ENCODE results near the gene ADAMTS12.

The ADAMTS12 gene

DNA sequence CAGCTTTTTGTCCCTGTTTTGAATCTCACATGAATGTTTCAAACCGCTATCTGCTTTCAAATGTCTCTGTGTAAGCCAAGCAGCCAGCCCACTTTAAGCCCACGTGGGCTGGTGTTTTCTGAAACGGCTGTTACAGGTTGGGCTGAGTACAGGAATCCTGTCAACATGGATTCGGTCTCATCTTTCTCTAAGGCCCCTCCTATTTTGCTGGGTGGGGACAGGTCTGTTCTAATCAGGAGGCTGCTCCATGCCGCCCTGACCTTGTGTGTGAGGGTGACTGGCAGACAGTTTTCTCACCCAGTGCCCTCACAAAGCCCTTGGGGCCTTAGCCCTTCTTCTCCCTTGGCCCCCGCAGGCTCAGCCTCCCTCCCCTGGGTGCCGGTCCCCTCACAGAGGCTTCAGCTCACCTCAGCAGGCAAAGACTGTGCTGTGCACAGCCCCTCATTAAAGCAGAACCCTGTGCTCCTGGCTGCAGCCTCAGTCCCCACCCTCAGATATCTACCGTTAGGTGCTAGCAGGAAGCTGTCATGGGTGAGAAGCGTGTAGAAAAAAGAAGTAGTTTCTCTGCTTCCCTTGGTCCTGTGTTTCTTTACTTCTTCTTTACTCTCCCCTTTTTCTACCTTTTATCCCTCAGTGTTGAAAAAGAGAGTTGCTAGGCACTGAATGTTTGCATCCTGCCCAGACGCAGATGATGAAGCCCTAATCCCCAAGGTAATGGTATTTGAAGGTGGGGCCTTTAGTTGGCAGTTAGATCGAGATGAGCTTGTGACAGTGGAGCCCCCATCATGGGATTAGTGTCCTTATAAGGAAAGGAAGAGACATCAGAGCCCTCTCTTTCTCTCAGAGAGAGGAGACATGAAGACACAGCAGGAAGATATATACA is 205.7 kb downstream of the ADAMTS12 start:
- Histone ChIP-seq H3K4me1 (ENCODE audit: control insufficient read depth, insufficient read depth, low read length, poor library complexity, severe bottlenecking) (no peaks in the 10 kb centered on the region), H3K27me3 (replicated peaks; ENCODE audit: control insufficient read depth, insufficient read depth, low read length, poor library complexity, severe bottlenecking) (no peaks in the 10 kb centered on the region), H3K27ac (ENCODE audit: insufficient read depth, low read length, poor library complexity, severe bottlenecking) (no peak overlapping the region), H3K9me3 (ENCODE audit: control insufficient read depth, low read length) (no peaks in the 10 kb centered on the region), H3K4me3 (ENCODE audit: insufficient read depth, low read depth, low read length, poor library complexity, severe bottlenecking) (no peak overlapping the region), H3K36me3 (ENCODE audit: control insufficient read depth, insufficient read depth, low read length) (no peaks in the 10 kb centered on the region)
- no peak for DNase-seq

DNA sequence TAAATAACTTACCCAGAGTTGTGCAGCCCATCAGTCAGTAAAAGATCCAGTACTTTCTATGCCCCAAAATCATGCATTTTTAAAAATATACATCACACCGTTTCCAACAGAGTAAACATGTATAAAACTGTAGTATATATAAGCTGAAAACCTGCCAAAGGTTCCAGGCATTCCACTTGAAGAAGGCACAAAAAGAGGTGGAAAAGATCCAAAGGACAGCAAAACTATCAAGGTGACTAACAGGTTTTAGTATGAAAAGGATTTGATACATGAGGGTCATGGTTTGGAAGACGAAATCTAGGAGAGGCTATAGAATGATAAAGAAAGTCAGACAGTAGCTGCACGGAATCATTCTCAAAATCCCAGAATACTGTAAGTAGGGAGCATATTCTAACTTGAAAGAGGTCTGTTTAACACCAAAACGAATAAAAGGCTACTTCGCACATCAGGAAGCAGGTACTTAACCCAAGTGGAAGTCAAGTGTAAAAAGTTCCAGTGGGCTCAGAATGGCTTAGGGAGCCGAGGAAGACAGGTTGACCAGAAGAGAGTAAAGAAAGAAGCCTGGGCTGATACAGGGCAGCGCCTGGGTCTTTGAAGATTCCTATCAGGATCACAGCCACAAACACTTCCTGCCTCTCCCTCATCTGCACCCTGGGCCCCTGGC is 207.2 kb downstream of the ADAMTS12 start:
- Histone ChIP-seq H3K27ac (ENCODE audit: insufficient read depth, low read length, poor library complexity, severe bottlenecking) (no peak overlapping the region), H3K4me3 (ENCODE audit: insufficient read depth, low read depth, low read length, poor library complexity, severe bottlenecking) (no peak overlapping the region), H3K27me3 (replicated peaks; ENCODE audit: control insufficient read depth, insufficient read depth, low read length, poor library complexity, severe bottlenecking) (no peaks in the 10 kb centered on the region), H3K4me1 (ENCODE audit: control insufficient read depth, insufficient read depth, low read length, poor library complexity, severe bottlenecking) (no peaks in the 10 kb centered on the region), H3K36me3 (ENCODE audit: control insufficient read depth, insufficient read depth, low read length) (no peaks in the 10 kb centered on the region), H3K9me3 (ENCODE audit: control insufficient read depth, low read length) (no peaks in the 10 kb centered on the region)
- no peak for DNase-seq

DNA sequence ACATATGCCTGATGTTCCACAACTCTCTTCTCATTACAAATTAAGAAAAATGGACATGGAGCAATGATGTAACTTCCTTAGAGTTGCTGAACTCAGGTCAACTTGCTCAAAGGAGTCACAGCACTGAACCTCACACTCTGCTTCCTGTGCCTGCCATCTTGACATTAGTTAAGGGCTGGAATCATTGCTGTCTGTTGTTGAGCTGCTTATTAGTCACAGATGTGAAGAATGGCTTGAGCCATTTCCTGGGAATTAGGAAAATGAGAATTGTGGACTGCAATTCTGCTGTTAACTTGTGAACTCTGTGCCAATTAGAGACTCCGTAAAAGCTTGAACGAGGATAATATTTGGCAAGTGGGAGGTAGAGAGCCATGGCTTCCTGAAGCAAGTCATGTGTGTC is 212.0 kb downstream of the ADAMTS12 start:
- DNase-seq: no peak
- H3K36me3 ChIP-seq (ENCODE audit: control insufficient read depth, insufficient read depth, low read length): no peaks in the 10 kb centered on the region
- no peaks in the 10 kb centered on the region for H3K9me3 ChIP-seq (ENCODE audit: control insufficient read depth, low read length)
- H3K27me3 ChIP-seq (replicated peaks; ENCODE audit: control insufficient read depth, insufficient read depth, low read length, poor library complexity, severe bottlenecking): no peaks in the 10 kb centered on the region
- no peaks in the 10 kb centered on the region for H3K4me1 ChIP-seq (ENCODE audit: control insufficient read depth, insufficient read depth, low read length, poor library complexity, severe bottlenecking)
- no peak overlapping the region for H3K4me3 ChIP-seq (ENCODE audit: insufficient read depth, low read depth, low read length, poor library complexity, severe bottlenecking)
- H3K27ac ChIP-seq (ENCODE audit: insufficient read depth, low read length, poor library complexity, severe bottlenecking): no peak overlapping the region

DNA sequence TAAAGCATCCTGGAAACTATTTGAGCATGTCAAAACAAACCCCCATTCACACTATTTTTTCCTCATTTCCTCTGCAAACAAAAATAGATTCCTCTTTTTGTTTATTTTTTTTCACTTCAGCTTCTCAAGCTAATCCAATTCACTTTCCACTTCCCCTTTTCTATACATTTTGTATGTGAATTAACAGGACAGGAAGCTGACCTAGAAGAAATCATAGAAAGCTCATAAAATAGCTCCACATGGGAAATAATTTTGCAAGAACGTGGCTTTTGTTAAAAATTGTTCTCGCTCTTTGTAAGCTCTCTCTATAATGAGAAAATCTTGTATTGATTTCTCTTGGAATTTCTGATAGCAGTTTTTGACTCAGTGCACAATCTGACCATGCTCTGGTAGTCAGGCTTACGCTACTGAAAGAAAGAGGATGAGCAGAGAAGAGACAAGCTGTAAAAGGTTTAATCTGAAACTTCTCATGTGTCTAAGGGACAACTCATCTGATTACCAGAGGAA is 215.8 kb downstream of the ADAMTS12 start:
- H3K4me3 ChIP-seq (ENCODE audit: insufficient read depth, low read depth, low read length, poor library complexity, severe bottlenecking): no peak overlapping the region
- no peak overlapping the region for H3K27ac ChIP-seq (ENCODE audit: insufficient read depth, low read length, poor library complexity, severe bottlenecking)
- H3K9me3 ChIP-seq (ENCODE audit: control insufficient read depth, low read length): no peaks in the 10 kb centered on the region
- DNase-seq: no peak
- no peaks in the 10 kb centered on the region for H3K27me3 ChIP-seq (replicated peaks; ENCODE audit: control insufficient read depth, insufficient read depth, low read length, poor library complexity, severe bottlenecking)
- H3K4me1 ChIP-seq (ENCODE audit: control insufficient read depth, insufficient read depth, low read length, poor library complexity, severe bottlenecking): no peaks in the 10 kb centered on the region
- no peaks in the 10 kb centered on the region for H3K36me3 ChIP-seq (ENCODE audit: control insufficient read depth, insufficient read depth, low read length)

DNA sequence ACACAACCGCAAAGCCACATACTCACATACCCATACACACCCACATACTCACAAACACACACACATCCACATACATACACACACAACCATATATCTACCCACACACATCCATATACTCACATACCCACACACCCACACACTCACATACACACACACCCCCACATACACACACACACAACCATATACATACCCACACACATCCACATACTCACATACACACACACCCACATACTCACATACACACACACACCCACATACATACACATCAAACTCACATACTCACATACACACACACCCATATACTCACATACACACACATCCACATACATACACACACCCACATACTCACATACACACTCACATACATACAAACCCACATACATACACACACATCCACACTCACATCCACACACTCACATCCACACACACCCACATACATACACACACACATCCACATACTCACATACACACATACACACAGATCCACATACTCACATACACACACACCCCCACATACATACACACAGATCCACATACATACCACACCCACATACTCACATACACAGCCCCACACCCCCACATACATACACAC is 220.0 kb downstream of the ADAMTS12 start:
- Histone ChIP-seq H3K9me3 (ENCODE audit: control insufficient read depth, low read length) (no peaks in the 10 kb centered on the region), H3K4me1 (ENCODE audit: control insufficient read depth, insufficient read depth, low read length, poor library complexity, severe bottlenecking) (no peaks in the 10 kb centered on the region), H3K36me3 (ENCODE audit: control insufficient read depth, insufficient read depth, low read length) (no peaks in the 10 kb centered on the region), H3K27ac (ENCODE audit: insufficient read depth, low read length, poor library complexity, severe bottlenecking) (no peak overlapping the region), H3K27me3 (replicated peaks; ENCODE audit: control insufficient read depth, insufficient read depth, low read length, poor library complexity, severe bottlenecking) (no peaks in the 10 kb centered on the region), H3K4me3 (ENCODE audit: insufficient read depth, low read depth, low read length, poor library complexity, severe bottlenecking) (no peak overlapping the region)
- DNase-seq: no peak

DNA sequence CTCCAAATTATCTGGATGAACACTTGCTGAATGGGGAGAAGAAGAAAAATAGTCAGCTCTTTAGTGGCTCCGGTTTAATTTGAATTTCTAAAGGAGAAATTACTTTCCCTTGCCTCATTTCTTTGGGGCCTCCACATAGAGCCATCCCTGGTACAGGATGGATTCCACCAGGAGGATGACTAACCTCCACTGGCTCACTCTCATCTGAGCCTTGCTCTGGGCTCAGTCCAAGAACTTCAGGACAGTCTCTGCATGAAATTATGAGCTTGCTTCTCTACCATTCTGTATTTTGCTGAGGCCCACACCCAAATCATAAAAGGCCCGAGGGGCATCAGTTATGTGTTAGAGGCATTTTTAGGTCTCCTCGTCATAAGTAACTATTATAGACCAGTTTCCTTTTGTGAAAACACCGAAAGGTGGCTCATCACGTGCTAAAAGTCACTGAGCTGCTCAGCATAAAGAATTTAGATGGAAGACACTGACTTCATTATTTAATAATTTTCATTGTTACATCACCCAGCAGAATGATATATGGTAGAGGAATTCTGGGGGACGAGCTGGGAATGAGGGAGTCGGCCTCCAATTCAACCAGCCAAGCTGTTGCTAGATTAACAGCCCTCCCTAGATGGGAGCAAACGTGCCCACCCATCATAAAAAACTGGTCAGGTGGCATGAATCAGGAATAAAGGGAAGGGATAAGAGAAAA is 228.9 kb downstream of the ADAMTS12 start:
- no peak overlapping the region for H3K4me3 ChIP-seq (ENCODE audit: insufficient read depth, low read depth, low read length, poor library complexity, severe bottlenecking)
- H3K27ac ChIP-seq (ENCODE audit: insufficient read depth, low read length, poor library complexity, severe bottlenecking): no peak overlapping the region
- H3K27me3 ChIP-seq (replicated peaks; ENCODE audit: control insufficient read depth, insufficient read depth, low read length, poor library complexity, severe bottlenecking): no peaks in the 10 kb centered on the region
- H3K9me3 ChIP-seq (ENCODE audit: control insufficient read depth, low read length): no peaks in the 10 kb centered on the region
- no peaks in the 10 kb centered on the region for H3K4me1 ChIP-seq (ENCODE audit: control insufficient read depth, insufficient read depth, low read length, poor library complexity, severe bottlenecking)
- no peak for DNase-seq
- H3K36me3 ChIP-seq (ENCODE audit: control insufficient read depth, insufficient read depth, low read length): no peaks in the 10 kb centered on the region

DNA sequence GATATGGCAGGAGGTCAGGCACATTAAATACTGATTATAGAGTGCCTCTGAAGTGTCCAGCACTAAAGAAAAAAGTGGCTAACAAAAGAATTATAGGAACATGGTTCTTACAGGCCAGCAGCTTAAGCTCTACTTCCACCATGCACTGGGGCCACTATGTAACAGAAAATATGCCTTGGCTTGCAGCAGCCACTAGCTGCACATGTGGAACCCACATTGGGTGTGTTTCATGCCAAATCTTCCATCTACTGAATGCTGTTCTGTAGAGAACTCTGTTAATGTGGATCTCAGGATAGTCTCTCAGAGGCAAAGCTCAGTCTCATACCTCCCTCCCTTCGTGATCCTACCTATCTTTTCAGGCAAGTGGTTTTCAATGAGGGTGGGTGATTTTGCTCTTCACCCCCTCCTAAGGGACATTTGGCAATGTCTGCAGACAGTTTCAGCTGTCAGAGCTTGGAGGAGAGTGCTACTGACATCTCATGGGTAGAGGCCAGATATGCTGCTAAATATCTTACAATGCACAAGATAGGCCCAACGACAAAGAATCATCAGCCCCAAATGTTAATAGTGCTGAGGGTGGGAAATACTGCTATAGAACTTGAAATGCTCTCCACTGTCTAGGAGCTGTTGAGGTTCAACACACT is 232.1 kb downstream of the ADAMTS12 start:
- Histone ChIP-seq H3K27me3 (replicated peaks; ENCODE audit: control insufficient read depth, insufficient read depth, low read length, poor library complexity, severe bottlenecking) (no peaks in the 10 kb centered on the region), H3K4me1 (ENCODE audit: control insufficient read depth, insufficient read depth, low read length, poor library complexity, severe bottlenecking) (no peaks in the 10 kb centered on the region), H3K4me3 (ENCODE audit: insufficient read depth, low read depth, low read length, poor library complexity, severe bottlenecking) (no peak overlapping the region), H3K27ac (ENCODE audit: insufficient read depth, low read length, poor library complexity, severe bottlenecking) (no peak overlapping the region), H3K36me3 (ENCODE audit: control insufficient read depth, insufficient read depth, low read length) (no peaks in the 10 kb centered on the region), H3K9me3 (ENCODE audit: control insufficient read depth, low read length) (no peaks in the 10 kb centered on the region)
- no peak for DNase-seq

DNA sequence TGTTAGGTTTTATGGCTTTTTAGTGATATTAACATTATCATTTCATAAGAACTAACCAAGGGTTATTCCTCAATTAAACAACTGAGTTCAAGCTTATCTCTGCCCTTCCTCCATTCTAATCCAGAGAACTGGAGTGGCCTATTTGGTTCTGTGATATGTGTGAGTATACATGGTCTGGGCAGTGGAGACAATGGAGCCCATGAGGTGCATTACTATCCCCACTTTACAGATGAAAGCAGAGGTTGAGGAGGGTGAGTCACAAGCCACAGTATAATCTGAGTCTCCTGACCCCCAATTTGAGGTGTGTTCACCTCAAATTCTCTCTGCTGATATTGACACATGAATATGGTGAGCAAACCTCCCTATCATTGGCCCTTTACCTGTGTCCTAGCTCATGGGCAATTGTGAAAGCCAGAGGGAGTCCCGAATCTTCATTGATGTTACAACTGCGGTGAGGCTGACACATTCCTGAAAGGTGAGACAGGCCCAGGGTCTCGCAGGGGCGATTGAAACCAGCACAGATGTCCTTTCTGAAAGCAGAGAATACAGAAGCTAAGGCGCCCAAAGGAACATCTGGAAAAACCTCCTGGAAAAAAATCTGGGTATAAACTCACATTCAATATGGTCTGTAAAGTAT is 233.9 kb downstream of the ADAMTS12 start:
- no peaks in the 10 kb centered on the region for H3K27me3 ChIP-seq (replicated peaks; ENCODE audit: control insufficient read depth, insufficient read depth, low read length, poor library complexity, severe bottlenecking)
- H3K36me3 ChIP-seq (ENCODE audit: control insufficient read depth, insufficient read depth, low read length): no peaks in the 10 kb centered on the region
- H3K27ac ChIP-seq (ENCODE audit: insufficient read depth, low read length, poor library complexity, severe bottlenecking): no peak overlapping the region
- no peaks in the 10 kb centered on the region for H3K9me3 ChIP-seq (ENCODE audit: control insufficient read depth, low read length)
- no peak overlapping the region for H3K4me3 ChIP-seq (ENCODE audit: insufficient read depth, low read depth, low read length, poor library complexity, severe bottlenecking)
- no peaks in the 10 kb centered on the region for H3K4me1 ChIP-seq (ENCODE audit: control insufficient read depth, insufficient read depth, low read length, poor library complexity, severe bottlenecking)
- no peak for DNase-seq

DNA sequence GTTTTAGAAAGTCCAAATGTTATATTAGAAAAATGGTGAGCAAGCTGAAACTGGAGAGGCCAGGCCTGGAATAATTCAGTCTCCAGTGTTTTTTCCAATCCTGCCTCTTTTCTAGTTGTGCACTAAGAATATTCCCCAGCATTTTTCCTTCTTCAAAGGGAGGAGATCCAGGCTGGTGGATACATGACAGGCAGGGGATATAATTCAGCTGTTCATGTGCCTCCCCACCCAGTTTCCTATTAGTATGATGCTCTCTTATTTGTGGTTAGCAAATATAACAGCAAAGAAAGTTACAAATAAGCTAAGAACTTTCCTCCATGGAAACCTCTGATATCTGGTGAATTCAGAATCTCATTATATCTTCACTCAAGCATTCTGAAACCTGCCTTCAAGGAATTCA is 234.6 kb downstream of the ADAMTS12 start:
- no peaks in the 10 kb centered on the region for H3K4me1 ChIP-seq (ENCODE audit: control insufficient read depth, insufficient read depth, low read length, poor library complexity, severe bottlenecking)
- no peak overlapping the region for H3K27ac ChIP-seq (ENCODE audit: insufficient read depth, low read length, poor library complexity, severe bottlenecking)
- H3K4me3 ChIP-seq (ENCODE audit: insufficient read depth, low read depth, low read length, poor library complexity, severe bottlenecking): no peak overlapping the region
- no peaks in the 10 kb centered on the region for H3K9me3 ChIP-seq (ENCODE audit: control insufficient read depth, low read length)
- H3K27me3 ChIP-seq (replicated peaks; ENCODE audit: control insufficient read depth, insufficient read depth, low read length, poor library complexity, severe bottlenecking): no peaks in the 10 kb centered on the region
- H3K36me3 ChIP-seq (ENCODE audit: control insufficient read depth, insufficient read depth, low read length): no peaks in the 10 kb centered on the region
- no peak for DNase-seq
